HG03439 (cell line): ENCODE measurements around the gene GSDMA.

ENCODE experiments used
- ATAC-seq: cut with Tn5 transposase; IDR thresholded peaks from one replicate; pipeline ENCODE4 v1.9.1; 2021; ENCODE audit warnings: mild to moderate bottlenecking, moderate library complexity; ENCODE audit not compliant: unreplicated experiment

GSDMA gene

DNA sequence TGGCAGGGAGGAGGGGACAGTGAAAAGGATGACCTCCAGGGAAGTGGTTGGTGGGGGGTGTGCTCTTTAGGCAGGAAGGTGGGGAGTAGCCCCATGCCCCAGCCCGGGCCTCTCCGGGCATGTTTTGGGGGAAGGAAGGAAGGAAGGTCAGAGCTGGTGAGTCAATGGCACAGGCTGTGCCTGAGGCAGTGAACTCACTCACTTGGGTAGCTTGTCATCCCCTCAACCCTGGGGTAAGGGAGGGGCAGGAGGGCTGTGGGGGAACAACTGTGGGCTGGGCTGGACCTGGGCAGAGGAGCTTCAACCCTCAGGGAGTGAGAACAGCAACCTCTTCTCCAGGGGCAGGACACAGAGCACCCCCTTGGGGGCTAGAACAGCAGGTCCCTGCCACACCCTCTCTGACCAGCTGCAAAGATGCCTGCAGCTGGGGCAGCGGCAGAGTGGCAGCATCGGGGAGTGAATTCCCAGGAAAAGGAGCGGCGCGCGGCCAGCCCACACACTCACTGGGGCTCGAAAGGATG is 58.7 kb downstream of the GSDMA start:
- ATAC-seq, result no peak

DNA sequence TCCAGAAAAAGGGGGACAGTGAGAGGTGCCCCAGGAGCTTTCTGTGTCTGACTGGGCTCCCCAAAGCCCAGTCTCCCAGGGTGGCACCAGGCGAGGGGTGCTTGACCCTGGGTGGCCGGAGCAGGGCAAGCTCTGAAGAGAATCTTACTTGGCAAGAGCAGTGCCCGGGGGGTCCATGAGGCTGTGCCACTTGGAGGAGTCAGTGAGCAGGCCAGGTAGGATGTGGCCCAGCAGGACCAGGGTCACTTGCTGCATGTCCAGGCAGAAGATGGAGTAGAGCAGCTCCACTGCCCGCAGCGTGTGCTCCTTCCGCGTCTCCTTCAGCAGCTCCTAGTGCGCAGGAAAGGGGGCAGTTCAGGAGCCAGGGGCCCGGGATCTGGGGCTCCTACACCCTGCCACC is 59.7 kb downstream of the GSDMA start:
- ATAC-seq, result no peak

DNA sequence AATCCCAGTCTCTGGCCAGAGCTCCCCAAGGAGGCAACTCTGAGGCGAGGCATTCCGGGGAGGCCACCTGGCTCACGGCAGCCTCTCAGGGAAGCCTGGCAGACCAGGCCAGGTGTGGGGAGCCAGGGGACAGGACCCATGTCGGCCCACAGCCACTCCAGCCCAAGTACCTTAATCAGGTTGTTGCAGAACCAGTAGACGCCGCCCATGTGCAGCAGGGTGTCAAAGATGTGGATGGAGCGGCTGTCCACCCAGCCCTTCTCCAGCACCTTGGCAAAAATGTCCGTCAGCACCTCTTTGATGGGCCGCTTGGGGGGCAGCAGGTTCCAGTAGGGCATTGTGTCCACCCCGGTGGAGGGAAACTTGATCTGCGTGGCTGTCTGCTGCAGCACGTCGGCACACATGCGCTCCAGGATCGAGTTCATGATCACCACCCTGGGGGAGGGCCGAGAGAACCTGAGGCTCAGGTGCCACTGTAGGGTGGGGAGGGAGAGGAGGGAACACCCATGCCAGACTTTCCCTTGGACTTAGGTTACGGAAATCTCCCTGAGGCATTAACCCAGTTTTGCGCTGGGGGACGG is 60.2 kb downstream of the GSDMA start:
- ATAC-seq, result no peak

DNA sequence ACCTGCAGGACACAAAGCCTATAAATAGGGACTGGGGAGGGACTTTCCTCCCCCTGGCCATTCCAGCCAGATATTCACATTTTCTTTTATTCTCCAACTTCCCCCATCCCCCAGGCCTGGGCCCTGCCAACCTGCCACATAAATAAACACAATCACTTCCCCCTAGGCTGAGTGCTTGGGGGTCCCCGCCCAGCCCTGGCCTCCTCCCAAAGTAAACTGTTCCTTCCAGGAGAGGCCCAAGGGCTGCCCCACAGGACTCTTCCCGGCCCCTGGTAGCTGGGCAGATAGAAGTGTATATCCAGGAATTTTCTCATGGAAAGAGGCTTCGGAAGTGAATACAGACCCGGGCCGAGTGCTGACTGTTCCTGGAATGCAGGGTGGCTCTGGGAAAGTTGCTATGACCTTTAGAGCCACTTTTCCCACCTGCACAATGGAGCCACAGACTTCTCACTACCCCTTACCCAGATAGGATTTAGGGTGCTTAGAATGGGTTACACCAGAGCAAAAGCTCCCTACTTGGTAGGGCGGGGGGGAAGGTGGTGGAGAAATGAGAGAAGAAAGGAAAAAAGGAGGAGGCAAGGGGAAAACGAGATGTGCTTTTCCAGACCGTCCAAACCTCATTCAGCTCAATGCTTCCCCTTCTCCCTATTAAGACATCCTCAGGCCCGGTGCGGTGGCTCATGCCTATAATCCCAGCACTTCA is 60.9 kb downstream of the GSDMA start:
- no peak for ATAC-seq

DNA sequence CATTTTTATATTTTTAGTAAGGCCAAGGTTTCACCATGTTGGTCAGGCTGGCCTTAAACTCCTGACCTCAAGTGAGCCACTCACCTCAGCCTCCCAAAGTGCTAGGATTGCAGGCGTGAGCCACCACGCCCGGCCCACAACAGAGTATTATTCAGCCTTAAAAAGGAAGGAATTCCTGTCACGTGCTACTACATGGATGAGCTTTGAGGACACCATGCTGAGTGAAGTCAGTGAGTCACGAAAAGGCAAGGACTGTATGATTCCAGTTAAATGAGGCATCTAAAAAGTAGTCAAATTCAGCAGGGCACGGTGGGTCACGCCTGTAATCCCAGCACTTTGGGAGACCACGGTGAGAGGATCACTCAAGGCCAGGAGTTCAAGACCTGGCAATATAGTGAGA is 62.1 kb downstream of the GSDMA start:
- no peak for ATAC-seq

DNA sequence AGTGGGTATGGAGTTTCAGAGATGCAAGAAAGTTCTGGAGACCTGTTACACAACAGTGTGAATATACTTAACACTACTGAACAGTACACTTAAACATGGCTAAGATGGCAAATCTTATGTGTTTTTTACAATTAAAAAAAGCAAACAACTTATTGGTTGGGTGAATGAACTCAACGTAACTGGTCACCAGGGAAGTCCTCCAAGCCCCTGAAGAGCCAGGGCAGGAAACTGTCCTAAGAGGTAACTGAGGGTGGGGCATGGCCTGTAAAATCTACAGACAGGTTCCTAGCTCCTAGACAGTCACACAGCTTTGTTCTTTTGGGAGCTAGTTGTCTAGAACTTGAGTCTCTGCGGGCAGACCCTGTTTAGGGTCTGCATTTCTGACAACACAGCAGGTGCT is 62.8 kb downstream of the GSDMA start:
- no peak for ATAC-seq

DNA sequence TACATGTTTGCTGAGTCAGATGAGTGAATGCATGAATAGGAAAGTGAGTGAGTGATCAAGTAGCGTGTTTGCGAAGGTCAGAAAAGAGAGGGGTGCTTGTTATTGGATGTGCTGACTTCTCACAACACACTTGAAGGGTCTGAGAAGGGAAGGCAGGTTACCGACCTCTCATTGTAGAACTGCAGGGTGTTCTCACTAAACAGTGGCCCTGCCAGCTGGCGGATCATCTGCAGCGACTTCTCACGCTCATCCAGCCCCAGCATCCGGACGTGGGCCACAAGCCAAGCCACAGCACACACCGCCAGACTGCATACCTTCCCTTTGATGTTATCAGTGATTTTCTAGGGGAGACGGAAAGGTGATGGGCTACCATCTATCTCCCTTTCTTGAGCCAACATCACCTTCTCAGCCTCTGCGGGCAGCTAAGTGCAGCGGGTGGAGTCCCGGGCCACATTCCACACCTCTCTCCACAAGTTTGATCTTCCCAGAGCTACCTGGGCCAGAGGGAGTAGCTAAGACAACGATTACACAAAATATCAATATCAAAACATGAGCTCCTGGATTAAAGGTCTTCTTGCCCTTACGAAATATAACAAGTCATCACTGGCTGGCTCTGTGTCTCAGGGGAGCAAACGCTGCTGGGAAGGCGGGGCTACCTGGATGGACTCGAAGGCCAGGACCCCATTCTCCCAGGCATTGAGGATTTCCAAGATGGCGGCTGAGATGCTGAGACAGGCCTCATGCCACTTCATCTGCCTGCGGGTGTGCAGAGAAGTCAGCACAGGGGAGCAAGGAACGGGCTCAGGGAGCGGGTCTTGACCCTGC is 63.4 kb downstream of the GSDMA start:
- no peak for ATAC-seq

DNA sequence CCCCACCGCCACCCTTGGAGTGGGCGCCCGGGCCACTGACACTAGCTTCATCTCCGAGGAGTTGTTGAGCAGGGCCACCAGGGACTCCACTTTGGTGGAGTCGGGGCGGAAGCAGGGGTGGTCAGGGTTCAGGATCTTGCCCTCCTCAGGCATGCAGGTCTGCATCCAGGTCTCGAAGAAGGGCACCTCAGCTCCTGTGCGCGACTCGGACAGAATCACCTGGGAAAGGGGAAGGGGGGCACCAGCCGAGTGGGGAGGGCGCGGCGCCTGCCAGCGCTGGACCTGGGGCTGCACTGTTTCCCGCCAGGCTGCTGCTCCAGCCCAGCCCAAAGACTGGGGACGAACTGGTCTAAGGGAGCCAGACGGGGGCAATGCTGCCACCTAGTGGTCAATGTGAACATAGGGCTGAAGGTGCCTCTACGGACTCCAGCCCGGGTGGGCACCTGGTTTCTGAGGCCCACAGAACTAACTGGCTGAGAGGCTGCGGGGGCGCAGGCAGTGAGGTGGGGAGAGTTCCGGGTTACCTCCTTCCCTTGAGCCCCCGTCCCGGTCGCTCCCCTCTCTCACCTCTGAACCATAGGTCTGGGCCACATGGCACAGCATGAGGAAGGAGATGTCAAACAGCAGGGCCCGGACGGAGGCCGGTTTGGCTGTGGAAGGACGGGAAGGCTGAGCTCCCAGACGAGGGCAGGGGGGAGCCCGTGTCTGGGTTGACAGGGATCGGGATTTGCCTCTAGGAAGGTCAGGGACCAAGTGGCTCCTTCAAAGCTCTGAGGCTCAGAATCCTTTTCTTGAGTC is 64.2 kb downstream of the GSDMA start:
- no peak for ATAC-seq
